ENCODE measurements around the gene CRIP1.

CRIP1 gene

GRCh38 chr14:105444859-105445258, 41.8 kb upstream of the CRIP1 start:
- H3K27me3 ChIP-seq (ENCODE audit: control insufficient read depth in 5 of 5, insufficient read depth in 4 of 5, low read length in 5 of 5), result no peaks in the 10 kb centered on the region
- peaks cover 0 to 45% (median 14%) of the 10 kb centered on the region in 5 donors for H3K36me3 ChIP-seq (ENCODE audit: control insufficient read depth in 5 of 5, insufficient read depth in 5 of 5, low read length in 5 of 5)

GRCh38 chr14:105445290-105445689, 41.4 kb upstream of the CRIP1 start:
- Histone ChIP-seq H3K9ac (ENCODE audit: low read length in 5 of 5) (no peak overlapping the region), H3K4me1 (ENCODE audit: control insufficient read depth in 5 of 5, insufficient read depth in 5 of 5, low read length in 5 of 5) (peaks cover 0 to 19% (median 11%) of the 10 kb centered on the region in 5 donors), H3K9me3 (ENCODE audit: control insufficient read depth in 5 of 5, low read length in 5 of 5) (no peaks in the 10 kb centered on the region), H3K27me3 (ENCODE audit: control insufficient read depth in 5 of 5, insufficient read depth in 4 of 5, low read length in 5 of 5) (no peaks in the 10 kb centered on the region), H3K27ac (ENCODE audit: low read depth, low read length) (no peak overlapping the region), H3K36me3 (ENCODE audit: control insufficient read depth in 5 of 5, insufficient read depth in 5 of 5, low read length in 5 of 5) (peaks cover 0 to 45% (median 18%) of the 10 kb centered on the region in 5 donors), H3K4me3 (ENCODE audit: low read depth in 1 of 5, low read length in 5 of 5) (no peak overlapping the region)

More at GRCh38 chr14:105444859-105445258, 41.8 kb upstream of the CRIP1 start:
- H3K27ac ChIP-seq (ENCODE audit: low read depth, low read length), result no peak overlapping the region
- H3K9ac ChIP-seq (ENCODE audit: low read length in 5 of 5), result no peak overlapping the region
- no peaks in the 10 kb centered on the region for H3K9me3 ChIP-seq (ENCODE audit: control insufficient read depth in 5 of 5, low read length in 5 of 5)
- H3K4me1 ChIP-seq (ENCODE audit: control insufficient read depth in 5 of 5, insufficient read depth in 5 of 5, low read length in 5 of 5), result peaks cover 0 to 21% (median 11%) of the 10 kb centered on the region in 5 donors
- no peak overlapping the region for H3K4me3 ChIP-seq (ENCODE audit: low read depth in 1 of 5, low read length in 5 of 5)

DNA sequence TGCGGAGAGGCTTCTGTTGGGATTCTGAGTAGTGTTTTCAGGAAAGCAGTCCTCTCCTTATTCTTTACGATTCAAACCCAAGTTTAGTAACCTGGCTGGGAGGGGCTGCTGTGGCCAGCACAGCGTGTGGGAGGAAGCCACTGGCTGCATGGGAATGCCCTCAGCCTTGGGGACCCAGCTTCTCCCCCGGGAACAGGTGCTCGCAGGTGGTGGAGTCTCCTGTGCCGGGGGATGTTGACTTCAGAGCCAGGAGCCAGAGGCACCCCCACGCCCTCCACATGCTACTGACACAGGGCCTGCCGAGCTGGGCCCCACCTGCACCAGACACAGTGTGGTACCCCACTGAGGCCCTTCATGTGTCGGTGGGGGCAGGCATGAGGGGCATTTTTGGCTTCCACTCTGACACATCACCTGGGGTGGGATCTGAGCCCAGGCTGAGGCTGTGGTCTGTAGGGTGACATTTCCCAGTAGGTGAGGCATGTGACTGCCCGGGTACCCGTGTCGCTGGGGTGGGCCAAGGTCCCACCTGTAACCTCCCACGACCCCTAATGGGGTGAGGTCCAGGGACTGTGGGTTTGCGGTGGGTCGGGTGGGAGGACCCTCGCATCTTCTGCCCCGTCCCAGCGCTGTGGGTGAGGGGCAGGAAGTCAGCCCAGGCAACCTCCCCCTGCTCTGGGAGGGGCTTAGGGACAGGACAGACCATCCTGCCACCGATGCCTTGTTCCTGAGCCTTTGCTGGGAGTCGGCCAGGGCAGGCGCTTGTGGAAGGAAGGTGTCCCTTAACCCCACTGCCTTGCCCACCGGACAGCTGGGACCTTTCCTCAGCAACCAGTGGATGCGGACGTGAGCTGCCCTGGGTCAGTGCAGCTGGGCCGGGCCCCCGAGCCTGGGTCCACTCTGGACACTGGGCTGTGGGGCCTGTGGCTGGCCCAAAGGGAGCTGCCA, 40.5 kb upstream of the CRIP1 start:
- H3K9ac ChIP-seq (ENCODE audit: low read length in 5 of 5), result no peak overlapping the region
- peaks cover 0 to 17% (median 11%) of the 10 kb centered on the region in 5 donors for H3K4me1 ChIP-seq (ENCODE audit: control insufficient read depth in 5 of 5, insufficient read depth in 5 of 5, low read length in 5 of 5)
- H3K9me3 ChIP-seq (ENCODE audit: control insufficient read depth in 5 of 5, low read length in 5 of 5), result no peaks in the 10 kb centered on the region
- no peak overlapping the region for H3K4me3 ChIP-seq (ENCODE audit: low read depth in 1 of 5, low read length in 5 of 5)
- H3K36me3 ChIP-seq (ENCODE audit: control insufficient read depth in 5 of 5, insufficient read depth in 5 of 5, low read length in 5 of 5), result peaks cover 0 to 46% (median 27%) of the 10 kb centered on the region in 5 donors
- no peak overlapping the region for H3K27ac ChIP-seq (ENCODE audit: low read depth, low read length)
- H3K27me3 ChIP-seq (ENCODE audit: control insufficient read depth in 5 of 5, insufficient read depth in 4 of 5, low read length in 5 of 5), result no peaks in the 10 kb centered on the region

- H3K36me3 ChIP-seq (ENCODE audit: control insufficient read depth in 5 of 5, insufficient read depth in 5 of 5, low read length in 5 of 5), result peaks cover 0 to 51% (median 31%) of the 10 kb centered on the region in 5 donors
- H3K9me3 ChIP-seq (ENCODE audit: control insufficient read depth in 5 of 5, low read length in 5 of 5), result no peaks in the 10 kb centered on the region
- H3K27ac ChIP-seq (ENCODE audit: low read depth, low read length), result no peak overlapping the region
- H3K4me3 ChIP-seq (ENCODE audit: low read depth in 1 of 5, low read length in 5 of 5), result no peak overlapping the region
- H3K4me1 ChIP-seq (ENCODE audit: control insufficient read depth in 5 of 5, insufficient read depth in 5 of 5, low read length in 5 of 5), result peaks cover 0 to 17% (median 11%) of the 10 kb centered on the region in 5 donors
- H3K9ac ChIP-seq (ENCODE audit: low read length in 5 of 5), result no peak overlapping the region
- H3K27me3 ChIP-seq (ENCODE audit: control insufficient read depth in 5 of 5, insufficient read depth in 4 of 5, low read length in 5 of 5), result no peaks in the 10 kb centered on the region
These were observed 39.7 kb upstream of the CRIP1 start for GRCh38 chr14:105446971-105447370.

- Histone ChIP-seq H3K27me3 (ENCODE audit: control insufficient read depth in 5 of 5, insufficient read depth in 4 of 5, low read length in 5 of 5) (no peaks in the 10 kb centered on the region), H3K9me3 (ENCODE audit: control insufficient read depth in 5 of 5, low read length in 5 of 5) (no peaks in the 10 kb centered on the region), H3K36me3 (ENCODE audit: control insufficient read depth in 5 of 5, insufficient read depth in 5 of 5, low read length in 5 of 5) (peaks cover 0 to 52% (median 30%) of the 10 kb centered on the region in 5 donors), H3K27ac (ENCODE audit: low read depth, low read length) (no peak overlapping the region), H3K4me1 (ENCODE audit: control insufficient read depth in 5 of 5, insufficient read depth in 5 of 5, low read length in 5 of 5) (peaks cover 0 to 17% (median 11%) of the 10 kb centered on the region in 5 donors), H3K4me3 (ENCODE audit: low read depth in 1 of 5, low read length in 5 of 5) (no peak overlapping the region), H3K9ac (ENCODE audit: low read length in 5 of 5) (peak overlapping the region in 3 of 5 donors; percentile 23 to 74 (median 30))
These were observed 38.7 kb upstream of the CRIP1 start for GRCh38 chr14:105447651-105448640.

GRCh38 chr14:105448706-105449111, 38.0 kb upstream of the CRIP1 start:
- Histone ChIP-seq H3K4me1 (ENCODE audit: control insufficient read depth in 5 of 5, insufficient read depth in 5 of 5, low read length in 5 of 5) (peaks cover 0 to 17% (median 11%) of the 10 kb centered on the region in 5 donors), H3K27ac (ENCODE audit: low read depth, low read length) (no peak overlapping the region), H3K9ac (ENCODE audit: low read length in 5 of 5) (peak overlapping the region in 2 of 5 donors; percentile 30 to 74), H3K9me3 (ENCODE audit: control insufficient read depth in 5 of 5, low read length in 5 of 5) (no peaks in the 10 kb centered on the region), H3K4me3 (ENCODE audit: low read depth in 1 of 5, low read length in 5 of 5) (peak overlapping the region in 1 of 5 donors; percentile 30), H3K36me3 (ENCODE audit: control insufficient read depth in 5 of 5, insufficient read depth in 5 of 5, low read length in 5 of 5) (peaks cover 0 to 57% (median 32%) of the 10 kb centered on the region in 5 donors), H3K27me3 (ENCODE audit: control insufficient read depth in 5 of 5, insufficient read depth in 4 of 5, low read length in 5 of 5) (no peaks in the 10 kb centered on the region)

GRCh38 chr14:105449276-105450122, 37.2 kb upstream of the CRIP1 start:
- Histone ChIP-seq H3K36me3 (ENCODE audit: control insufficient read depth in 5 of 5, insufficient read depth in 5 of 5, low read length in 5 of 5) (peaks cover 0 to 65% (median 39%) of the 10 kb centered on the region in 5 donors), H3K27me3 (ENCODE audit: control insufficient read depth in 5 of 5, insufficient read depth in 4 of 5, low read length in 5 of 5) (no peaks in the 10 kb centered on the region), H3K9me3 (ENCODE audit: control insufficient read depth in 5 of 5, low read length in 5 of 5) (no peaks in the 10 kb centered on the region), H3K4me3 (ENCODE audit: low read depth in 1 of 5, low read length in 5 of 5) (no peak overlapping the region), H3K4me1 (ENCODE audit: control insufficient read depth in 5 of 5, insufficient read depth in 5 of 5, low read length in 5 of 5) (peaks cover 0 to 17% (median 11%) of the 10 kb centered on the region in 5 donors), H3K27ac (ENCODE audit: low read depth, low read length) (no peak overlapping the region), H3K9ac (ENCODE audit: low read length in 5 of 5) (no peak overlapping the region)

GRCh38 chr14:105450123-105450505, 36.6 kb upstream of the CRIP1 start:
- H3K4me1 ChIP-seq (ENCODE audit: control insufficient read depth in 5 of 5, insufficient read depth in 5 of 5, low read length in 5 of 5), result peaks cover 0 to 17% (median 11%) of the 10 kb centered on the region in 5 donors
- peaks cover 0 to 71% (median 42%) of the 10 kb centered on the region in 5 donors for H3K36me3 ChIP-seq (ENCODE audit: control insufficient read depth in 5 of 5, insufficient read depth in 5 of 5, low read length in 5 of 5)
- H3K27me3 ChIP-seq (ENCODE audit: control insufficient read depth in 5 of 5, insufficient read depth in 4 of 5, low read length in 5 of 5), result no peaks in the 10 kb centered on the region
- H3K27ac ChIP-seq (ENCODE audit: low read depth, low read length), result no peak overlapping the region
- no peak overlapping the region for H3K4me3 ChIP-seq (ENCODE audit: low read depth in 1 of 5, low read length in 5 of 5)
- no peak overlapping the region for H3K9ac ChIP-seq (ENCODE audit: low read length in 5 of 5)
- no peaks in the 10 kb centered on the region for H3K9me3 ChIP-seq (ENCODE audit: control insufficient read depth in 5 of 5, low read length in 5 of 5)
